HepG2 (cell line): ENCODE measurements around the gene SLC19A1. TPM values are rescaled to one million over a fixed set of nuclear protein-coding genes. Genes with fewer than 3 reads are reported as not detected.
A peak's percentile ranks its signal among the peaks of the same experiment; 100 is the strongest.

Source experiments
- ATAC-seq: fragments of 200-7000 bp; cut with Tn5 transposase; 3 replicates; pipeline ENCODE4 v1.9.1; 2020; ENCODE audit warnings: mild to moderate bottlenecking, moderate library complexity
- BruUV-seq: library from RNA; stranded (reverse); fragments of 400-500 nt; replicated peaks from 2 replicates; lab custom pipeline; 2021; lab: Mats Ljungman, UMichigan
- CTCF ChIA-PET: fragments of 300-600 bp; formaldehyde crosslinking; extraction: SDS; loops from one replicate; lab custom pipeline; 2021; ENCODE audit warnings: low total read pairs, inconsistent platforms, low intra/inter-chr PET ratio; lab: Yijun Ruan, JAX
- POLR2A ChIA-PET: fragments of 350-600 bp; sonication (Branson Sonifier 250); formaldehyde crosslinking; loops from one replicate; lab custom pipeline; 2020; ENCODE audit warnings: antibody characterized with exemption, inconsistent platforms; lab: Yijun Ruan, JAX
- DNase-seq: peaks from one replicate; pipeline ENCODE4 v3.0.0-alpha.2; 2015; ENCODE audit warnings: low spot score
- FAIRE-seq: peaks from 3 replicates; lab custom pipeline; 2011; peaks lifted over from hg19 to GRCh38; lab: Jason Lieb, UNC
- H2AFZ ChIP-seq: one replicate; pipeline ENCODE4 v1.6.1; 2011; ENCODE audit warnings: low read length, inconsistent platforms
- H3K27ac ChIP-seq: fragments of 300-600 bp; 3 replicates; pipeline ENCODE4 v1.8.0; 2011; ENCODE audit warnings: mixed run types, mild to moderate bottlenecking, mixed read lengths, low read length, inconsistent platforms; ENCODE audit not compliant: insufficient read depth; ENCODE audit errors: extremely low read length
- H3K27me3 ChIP-seq, 2 experiments: fragments of 200-600 bp in 1 of 2; 2 replicates in 1 of 2; 3 replicates in 1 of 2; pipeline versions ENCODE4 v1.6.0 to v1.8.0; 2011; ENCODE audit warnings: low read length in 2 of 2, mild to moderate bottlenecking in 2 of 2, moderate library complexity in 2 of 2, inconsistent platforms in 1 of 2; ENCODE audit not compliant: insufficient read depth in 2 of 2, control insufficient read depth in 1 of 2
- H3K36me3 ChIP-seq, 2 experiments: fragments of 200-600 bp in 1 of 2; replicated peaks in 1 of 2; 2 replicates in 1 of 2; 3 replicates in 1 of 2; pipeline versions ENCODE4 v1.5.1 to v1.8.0; 2011; ENCODE audit warnings: low read length in 2 of 2, inconsistent platforms in 1 of 2; ENCODE audit not compliant: insufficient read depth in 2 of 2, control insufficient read depth in 1 of 2
- H3K4me1 ChIP-seq: 2 replicates; pipeline ENCODE4 v1.5.1; 2012; ENCODE audit warnings: low read length, inconsistent platforms; ENCODE audit not compliant: insufficient read depth
- H3K4me2 ChIP-seq: 2 replicates; pipeline ENCODE4 v1.6.0; 2011; ENCODE audit warnings: low read depth, low read length, inconsistent platforms
- H3K4me3 ChIP-seq, 3 experiments: fragments of 200-600 bp in 1 of 3; sonication (generic), shearing (Covaris generic) in 1 of 3; replicated peaks in 1 of 3; 2 replicates each; pipeline ENCODE4 v1.5.1; 2011 to 2016; ENCODE audit warnings: low read length in 3 of 3, inconsistent platforms in 2 of 3, low read depth in 2 of 3, mild to moderate bottlenecking in 2 of 3, control low read depth in 1 of 3, mixed read lengths in 1 of 3; ENCODE audit not compliant: insufficient read depth in 1 of 3
- H3K79me2 ChIP-seq: one replicate; pipeline ENCODE4 v1.6.1; 2011; ENCODE audit warnings: low read length, inconsistent platforms; ENCODE audit not compliant: insufficient read depth
- H3K9ac ChIP-seq: 2 replicates; pipeline ENCODE4 v1.6.0; 2011; ENCODE audit warnings: mild to moderate bottlenecking, low read depth, low read length, inconsistent platforms; ENCODE audit not compliant: insufficient read depth
- H3K9me3 ChIP-seq: 2 replicates; pipeline ENCODE4 v1.5.1; 2012; ENCODE audit warnings: mild to moderate bottlenecking, low read length
- H4K20me1 ChIP-seq: 2 replicates; pipeline ENCODE4 v1.6.0; 2011; ENCODE audit warnings: inconsistent platforms, mild to moderate bottlenecking, low read length, moderate library complexity; ENCODE audit not compliant: insufficient read depth
- AGO1 ChIP-seq: fragments of 200-400 bp; formaldehyde crosslinking; IDR thresholded peaks from 2 replicates; pipeline ENCODE4 v1.6.1; 2017; ENCODE audit warnings: mild to moderate bottlenecking, low read depth, low read length, moderate library complexity; ENCODE audit not compliant: poor library complexity, severe bottlenecking
- AGO2 ChIP-seq: fragments of 200-400 bp; formaldehyde crosslinking; optimal IDR thresholded peaks from 2 replicates; pipeline ENCODE3; 2017; ENCODE audit warnings: mild to moderate bottlenecking, low read depth, low read length, moderate library complexity
- BCLAF1 ChIP-seq: fragments of 450-650 bp; IDR thresholded peaks from 2 replicates; pipeline ENCODE4 v1.6.1; 2017; ENCODE audit warnings: mild to moderate bottlenecking
- MTF1 ChIP-seq: sonication (generic); formaldehyde crosslinking; IDR thresholded peaks from 2 replicates; pipeline ENCODE4 v1.5.0; 2020; ENCODE audit warnings: missing genetic modification reagents
- PCBP1 ChIP-seq: fragments of 200-400 bp; formaldehyde crosslinking; IDR thresholded peaks from 2 replicates; pipeline ENCODE4 v1.6.1; 2017; ENCODE audit warnings: mild to moderate bottlenecking, low read depth, low read length, borderline replicate concordance
- RBFOX2 ChIP-seq: fragments of 200-400 bp; formaldehyde crosslinking; IDR thresholded peaks from 2 replicates; pipeline ENCODE4 v1.6.1; 2017; ENCODE audit warnings: low read depth, mild to moderate bottlenecking, low read length
- RFX1 ChIP-seq: fragments of 450-650 bp; IDR thresholded peaks from 2 replicates; pipeline ENCODE4 v1.6.1; 2017
- SIX4 ChIP-seq: sonication (generic); formaldehyde crosslinking; IDR thresholded peaks from 2 replicates; pipeline ENCODE4 v1.4.0; 2020; ENCODE audit warnings: missing genetic modification reagents
- ZNF20 ChIP-seq: sonication (generic); formaldehyde crosslinking; IDR thresholded peaks from 2 replicates; pipeline ENCODE4 v1.4.0; 2020; ENCODE audit warnings: mild to moderate bottlenecking, moderate library complexity, missing genetic modification reagents
- ZNF746 ChIP-seq: sonication (generic); formaldehyde crosslinking; IDR thresholded peaks from 2 replicates; pipeline ENCODE4 v1.8.0; 2022; ENCODE audit warnings: mild to moderate bottlenecking, missing genetic modification reagents
- ZNF775 ChIP-seq: sonication (generic); formaldehyde crosslinking; IDR thresholded peaks from 2 replicates; pipeline ENCODE4 v1.4.0; 2020; ENCODE audit warnings: missing genetic modification reagents, mild to moderate bottlenecking, moderate library complexity, borderline replicate concordance
- ZNF839 ChIP-seq: sonication (generic); formaldehyde crosslinking; IDR thresholded peaks from 2 replicates; pipeline ENCODE4 v1.4.0; 2020; ENCODE audit warnings: missing genetic modification reagents, mild to moderate bottlenecking, borderline replicate concordance
- WGBS: methylation state at CpG from one replicate; pipeline ENCODE4 v1.1.6; 2017; ENCODE audit warnings: low lambda C conversion rate; 5-methylcytosine and 5-hydroxymethylcytosine counted together
- in situ Hi-C: cut with HindIII; loops from 2 replicates; pipeline ENCODE4 v1.10.0; 2017; ENCODE audit warnings: low pct_unique_long_range_greater_than_20kb; ENCODE audit not compliant: extremely low pct_ligation_motif_present
- intact Hi-C: fragments of 100-400 bp; cut with micrococcal nuclease; formaldehyde crosslinking; loops from one replicate; pipeline ENCODE4 v1.10.0; 2022; ENCODE audit not compliant: unreplicated experiment
- polyA plus RNA-seq, 8 experiments: library from polyadenylated mRNA; depleted of rRNA in 3 of 8; stranded (reverse) in 7 of 8; unstranded in 1 of 8; fragments of >200 nt; fragmentation: Illumina TruSeq in 4 of 8; extraction: Trizol in 4 of 8; gene quantifications; 2 replicates each; pipeline versions ENCODE4 v1.2.1 to v1.2.3, GENCODE V29; 2011 to 2016; ENCODE audit warnings: low read depth in 4 of 8, missing spikeins in 1 of 8, mixed read lengths in 1 of 8; ENCODE audit not compliant: insufficient read depth in 1 of 8
- total RNA-seq, 5 experiments: library from RNA; depleted of rRNA; stranded (reverse); fragments of >200 nt; fragmentation: Illumina TruSeq; extraction: Trizol; gene quantifications; 2 replicates each; pipeline ENCODE4 v1.2.3, GENCODE V29; 2016; ENCODE audit warnings: low read depth in 1 of 5

The SLC19A1 gene
- total and polyA plus RNA-seq, 2 of the 13 experiments (the other 11 are each of a cell fraction or from before 2014, with no cell fraction given), result 21.8 to 23.0 TPM

GRCh38 chr21:45505416-45506021 is 36.7 kb downstream of the SLC19A1 start:
- Histone ChIP-seq H3K79me2 (no peaks in the 10 kb centered on the region), H3K4me1 (peaks cover 19% of the 10 kb centered on the region), H3K27me3 (no peaks in the 10 kb centered on the region), H3K27ac (no peak overlapping the region), H3K9me3 (no peaks in the 10 kb centered on the region), H3K9ac (no peak overlapping the region), H3K36me3 (peaks cover 4 to 6% of the 10 kb centered on the region in 2 experiments; a peak in 2 of 5 replicates), H2AFZ (no peak overlapping the region), H4K20me1 (no peaks in the 10 kb centered on the region), H3K4me2 (no peak overlapping the region), H3K4me3 (no peak overlapping the region)
- in situ Hi-C loops (no loop called here), intact Hi-C loops (no loop called here)
- TF ChIP-seq AGO1 (peak; percentile 39), RBFOX2 (0 out of 2 replicates have a peak, but pooled peaks have one; percentile 23), ZNF20 (no peak), AGO2 (peak; percentile 62)
- 99% methylated on average over 22 of the region's 33 CpGs for WGBS
- BruUV-seq, result no TSS peak
- no peak for FAIRE-seq
- no peak for ATAC-seq
- ChIA-PET CTCF (no interaction called here), POLR2A (no interaction called here)
- no peak for DNase-seq

- Histone ChIP-seq H3K4me2 (no peak overlapping the region), H3K4me1 (peaks cover 19% of the 10 kb centered on the region), H3K9me3 (no peaks in the 10 kb centered on the region), H2AFZ (no peak overlapping the region), H3K27ac (no peak overlapping the region), H3K36me3 (peaks cover 2 to 6% of the 10 kb centered on the region in 2 experiments; a peak in 2 of 5 replicates), H3K4me3 (no peak overlapping the region), H3K9ac (no peak overlapping the region), H4K20me1 (no peaks in the 10 kb centered on the region), H3K27me3 (no peaks in the 10 kb centered on the region), H3K79me2 (no peaks in the 10 kb centered on the region)
- 95% methylated on average over 4 of the region's 41 CpGs for WGBS
- intact Hi-C loops, result no loop called here
- FAIRE-seq (no peak), ATAC-seq (no peak), DNase-seq (no peak)
- no TSS peak for BruUV-seq
- in situ Hi-C loops, result no loop called here
- TF ChIP-seq ZNF775 (CRISPR knock-in tag), result no peak
- no peak for TF ChIP-seq MTF1
- TF ChIP-seq ZNF839 (CRISPR knock-in tag), result no peak
- 0 out of 2 replicates have a peak, but pooled peaks have one; percentile 7 for TF ChIP-seq PCBP1
- no peak for TF ChIP-seq ZNF746 (CRISPR knock-in tag)
- no peak for TF ChIP-seq RFX1
- TF ChIP-seq SIX4 (CRISPR knock-in tag), result no peak
- TF ChIP-seq AGO1, result peak; percentile 21
- peak; percentile 77 for TF ChIP-seq AGO2
- TF ChIP-seq BCLAF1, result no peak
- POLR2A ChIA-PET, result interaction anchor here (1.0 kb wide), 1 partner anchor 35 kb away, joined by 3 read pairs; no protein-coding TSS in a partner anchor
- CTCF ChIA-PET, result no interaction called here
Observed at GRCh38 chr21:45504516-45505415, 37.5 kb downstream of the SLC19A1 start.
